Stimulated activated CD4-positive, alpha-beta T cell treated with anti-CD3 and anti-CD28 coated beads, Interleukin-15, amount 100 ng/mL, for 24 hours (primary cell): ENCODE measurements around the gene LMO7.

Experiments used
- DNase-seq: peaks from one replicate; pipeline ENCODE4 v3.0.0-alpha.2; 2020

Gene LMO7

GRCh38 chr13:75635828-75636435 is at the start of gene LMO7:
TSS of gene LMO7 (plus strand) at chr13:75636330. CDS start at chr13:75636658, 328 bp downstream.
- peak; percentile 56 for DNase-seq

- no peak for DNase-seq
These were observed 48.5 kb upstream of the LMO7 start for GRCh38 chr13:75587679-75588078.

DNA sequence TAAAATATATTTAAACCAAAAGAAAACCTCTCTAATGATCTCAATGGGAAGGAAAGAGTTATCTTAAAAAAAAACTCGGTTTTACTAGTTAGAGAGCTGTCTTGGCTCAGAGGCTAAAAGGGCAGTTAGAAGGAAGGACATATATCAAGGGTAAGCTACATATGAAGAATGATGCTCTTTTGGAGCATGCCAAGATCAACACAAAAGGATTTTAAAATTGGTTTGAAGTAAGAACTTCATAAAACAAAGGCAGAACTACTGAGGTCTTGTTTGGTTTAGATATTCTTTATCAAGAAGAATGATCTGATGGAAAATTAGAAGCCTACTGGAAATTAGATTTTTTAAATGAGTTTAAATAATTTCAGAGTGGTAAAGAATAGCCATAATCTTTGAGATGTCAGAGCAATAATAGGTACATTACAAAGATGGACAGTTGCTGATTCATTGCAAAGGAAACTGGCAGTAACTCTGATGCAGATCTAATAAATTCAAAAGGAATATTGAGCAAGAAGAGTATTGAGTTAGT is 39.4 kb upstream of the LMO7 start:
- DNase-seq = no peak

DNA sequence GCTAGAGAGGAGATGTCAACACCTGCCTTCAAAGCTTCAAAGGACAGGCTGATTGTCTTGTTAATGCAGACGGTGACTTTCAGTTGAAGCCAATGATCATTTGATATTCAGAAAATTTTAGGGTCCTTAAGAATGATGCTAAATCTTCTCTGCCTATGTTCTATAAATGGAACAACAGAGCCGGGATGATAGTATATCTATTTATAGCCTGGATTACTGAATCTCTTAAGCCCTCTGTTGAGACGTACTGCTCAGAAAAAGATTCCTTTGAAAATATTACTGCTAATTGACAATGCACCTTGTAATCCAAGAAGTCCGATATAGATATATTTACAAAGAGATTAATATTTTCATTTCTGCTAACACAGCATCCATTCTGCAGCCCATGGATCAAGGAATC is 35.8 kb upstream of the LMO7 start:
- DNase-seq = no peak

GRCh38 chr13:75603038-75603437 is 33.1 kb upstream of the LMO7 start:
- no peak for DNase-seq

- DNase-seq = no peak
These were observed 28.7 kb upstream of the LMO7 start for GRCh38 chr13:75607447-75607846.

DNA sequence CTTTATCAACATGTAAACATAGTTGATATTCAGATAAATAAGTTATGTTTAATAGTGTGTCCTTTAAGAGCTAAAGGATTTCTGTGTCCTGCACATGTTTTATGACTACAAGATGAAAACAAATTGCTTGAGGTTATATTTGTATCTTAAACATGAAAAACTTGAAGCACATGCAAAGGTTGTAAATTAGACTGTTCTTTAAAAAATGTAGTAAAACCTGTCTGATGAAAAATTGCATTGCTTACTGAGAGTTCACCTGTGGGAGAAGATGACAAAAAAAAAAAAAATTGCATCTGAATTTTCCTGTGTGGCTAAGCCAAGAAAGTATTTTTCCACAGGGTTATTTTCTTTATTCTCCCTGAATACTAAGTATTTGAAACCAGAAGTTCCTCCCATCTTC is 25.7 kb upstream of the LMO7 start:
- no peak for DNase-seq

DNA sequence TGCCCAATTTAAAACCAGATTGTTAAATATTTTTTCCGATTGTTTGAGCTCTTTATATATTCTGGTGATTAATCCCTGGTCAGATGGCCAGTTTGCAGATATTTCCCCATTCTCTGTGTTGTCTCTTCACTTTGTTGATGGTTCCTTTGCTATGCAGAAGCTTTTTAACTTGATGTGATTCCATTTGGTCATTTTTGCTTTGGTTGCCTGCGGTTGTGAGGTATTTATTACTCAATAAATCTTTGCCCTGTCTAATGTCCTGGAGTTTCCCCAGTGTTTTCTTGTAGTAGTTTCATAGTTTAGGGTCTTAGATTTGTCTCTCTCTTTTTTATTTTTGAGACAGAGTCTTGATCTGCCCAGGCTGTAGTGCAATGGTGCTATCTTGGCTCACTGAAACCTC is 23.8 kb upstream of the LMO7 start:
- no peak for DNase-seq

DNA sequence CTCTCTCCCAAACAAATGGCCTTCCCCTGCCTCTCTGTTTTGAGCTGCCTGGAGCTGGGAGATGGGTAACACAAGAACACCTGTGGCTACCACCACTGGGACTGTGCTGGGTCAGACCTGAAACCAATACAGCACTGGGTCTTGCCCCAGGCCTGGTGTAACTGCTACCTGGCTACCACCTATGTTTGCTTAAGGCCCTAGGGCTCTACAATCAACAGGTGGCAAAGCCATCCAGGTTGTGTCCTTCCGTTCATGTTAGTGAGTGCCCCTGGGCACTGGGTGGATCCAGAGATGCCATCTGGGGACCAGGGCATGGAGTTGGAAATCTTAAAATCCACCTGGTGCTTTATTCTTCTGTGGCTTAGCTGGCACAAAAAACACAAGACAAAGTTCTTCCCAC is 18.9 kb upstream of the LMO7 start:
- DNase-seq = no peak

- no peak for DNase-seq
These were observed 17.8 kb upstream of the LMO7 start for GRCh38 chr13:75618308-75618707.

DNA sequence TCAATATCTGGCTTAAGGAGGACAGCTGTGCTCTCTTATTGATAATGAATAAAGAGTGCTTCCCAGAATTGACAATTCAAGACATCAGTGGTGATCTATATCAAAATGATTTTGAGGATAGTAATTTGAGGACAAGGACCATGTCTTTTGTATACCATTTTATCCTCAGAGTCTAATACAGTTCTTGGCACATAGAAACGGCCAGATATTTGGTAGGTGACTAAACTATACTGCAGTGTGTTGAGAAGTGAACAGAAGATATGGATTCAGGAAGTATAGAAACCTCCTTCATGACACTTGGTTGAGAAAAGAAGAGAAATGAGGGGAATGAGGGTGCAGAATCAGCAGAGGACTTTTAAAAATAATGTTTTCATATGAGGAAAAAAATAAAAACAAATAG is 16.1 kb upstream of the LMO7 start:
- no peak for DNase-seq

DNA sequence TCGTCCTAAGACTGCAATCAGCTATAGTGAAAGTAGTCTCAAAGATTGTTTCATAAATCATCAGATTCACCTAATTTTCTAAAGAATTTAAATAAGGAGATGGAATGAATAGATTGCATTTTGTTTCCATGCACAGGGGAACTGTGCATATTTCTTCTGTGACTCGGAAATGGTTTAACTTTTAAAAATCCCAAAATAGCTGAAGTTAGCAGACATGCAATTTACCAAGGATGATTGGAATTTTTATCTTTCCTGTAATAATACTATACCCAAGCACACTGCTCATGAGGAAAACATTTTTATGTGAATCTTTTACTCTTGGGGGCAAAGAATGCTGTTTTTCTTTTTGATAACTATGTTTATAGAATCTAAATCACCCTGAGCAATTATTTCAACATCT is 15.0 kb upstream of the LMO7 start:
- no peak for DNase-seq

DNA sequence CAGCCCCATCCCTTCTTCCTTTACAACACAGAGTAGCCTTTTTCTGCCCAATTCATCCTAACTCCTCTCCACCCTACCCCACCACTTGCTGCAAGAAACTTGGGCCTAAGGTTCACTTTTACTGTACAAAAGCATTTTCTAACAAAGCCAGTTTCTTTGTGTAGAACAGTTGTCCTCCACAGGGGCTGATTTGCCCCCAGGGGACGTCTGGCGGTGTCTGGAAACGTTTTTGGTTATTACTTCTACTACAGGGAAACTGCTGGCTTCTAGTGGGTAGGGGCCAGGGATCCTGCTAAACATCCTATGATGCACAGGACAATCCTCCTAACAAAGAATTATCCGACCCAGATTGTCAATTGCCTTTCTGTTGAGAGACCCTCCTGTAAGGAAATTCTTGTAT is 7.3 kb upstream of the LMO7 start:
- no peak for DNase-seq

DNA sequence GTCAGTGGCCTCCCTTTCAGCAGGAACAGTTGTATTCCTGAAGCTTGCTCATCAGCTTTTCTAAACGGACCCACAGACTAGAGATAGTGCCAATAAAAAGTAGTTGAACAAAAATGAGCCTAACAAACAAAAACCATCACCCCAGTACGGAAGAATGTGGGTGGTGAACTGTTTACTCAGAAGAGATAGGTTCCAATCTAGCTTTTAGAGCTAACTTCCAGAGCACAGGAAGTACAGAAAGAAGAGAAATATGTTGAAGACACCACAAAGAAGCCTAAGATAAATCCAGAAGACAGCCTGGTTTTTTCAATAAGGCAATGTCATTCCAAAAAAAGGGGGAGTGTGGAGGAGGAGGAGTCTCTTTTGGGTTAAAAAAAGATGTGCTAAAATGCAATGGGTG is 2.8 kb upstream of the LMO7 start:
- DNase-seq = no peak

DNA sequence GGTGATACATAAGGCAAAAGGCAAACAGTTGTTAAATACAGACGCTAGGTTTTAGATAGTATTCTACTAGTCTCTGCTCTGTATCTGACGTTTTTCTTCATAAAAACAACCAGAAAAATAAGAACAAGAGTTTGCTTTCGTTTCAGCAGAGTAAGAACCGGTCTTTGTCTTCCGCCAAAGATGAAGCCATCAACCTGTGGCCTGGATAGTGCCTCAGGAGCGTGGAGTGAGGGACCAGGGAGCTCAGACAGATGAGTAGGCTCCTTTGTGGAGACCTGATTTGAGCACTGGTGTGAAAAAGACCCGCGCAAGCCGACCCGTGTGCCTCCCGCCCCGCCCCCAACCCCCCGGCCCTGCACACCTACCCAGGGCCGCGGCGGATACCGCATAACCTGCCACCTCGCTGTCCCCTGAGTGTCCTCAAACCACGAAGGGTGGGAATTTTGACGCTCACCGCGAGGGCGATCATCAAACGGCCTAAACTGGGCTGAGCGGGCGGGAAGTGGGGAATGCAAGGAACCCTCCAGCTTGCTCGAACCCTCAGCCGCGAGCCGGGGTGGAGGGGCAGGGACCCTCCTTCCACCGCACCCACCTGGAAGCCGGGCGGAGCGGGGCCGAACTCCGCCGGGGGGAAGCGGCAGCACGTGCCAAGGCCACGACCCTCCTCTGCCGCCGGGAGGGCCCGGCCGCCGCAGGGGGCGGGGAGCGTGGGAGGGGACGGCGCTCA is 866 bp upstream of the LMO7 start:
- DNase-seq = no peak

- peak; percentile 66 for DNase-seq
These were observed 478 bp downstream of the LMO7 start for GRCh38 chr13:75636436-75637180.

DNA sequence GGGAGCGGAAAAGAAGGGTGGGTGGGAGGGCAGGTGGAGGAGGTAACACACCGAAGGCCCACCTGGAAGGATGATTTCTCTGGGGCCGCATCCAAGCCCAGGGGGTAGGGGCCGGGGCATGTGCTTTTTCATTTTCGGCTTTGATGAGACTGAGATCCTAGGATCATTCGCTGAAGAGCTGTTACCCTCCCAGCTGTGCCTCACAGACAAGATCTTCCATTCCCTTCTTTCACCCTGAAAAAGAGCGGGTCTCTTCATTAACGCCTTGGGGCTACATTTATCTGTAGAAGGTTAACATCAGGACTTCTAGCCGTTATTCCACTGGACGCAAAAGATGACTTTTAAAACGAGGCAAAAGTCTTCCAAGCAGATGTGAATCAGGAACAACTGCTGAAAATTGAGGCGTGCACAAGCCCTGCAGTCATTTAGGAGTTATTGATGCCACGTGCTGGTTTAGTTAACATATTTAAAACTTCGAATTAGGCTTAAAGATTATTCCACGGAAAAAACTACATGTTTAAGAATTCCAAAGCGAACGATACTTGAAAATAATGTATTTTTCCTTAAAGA is 1.1 kb downstream of the LMO7 start:
- no peak for DNase-seq

- no peak for DNase-seq
These were observed 3.3 kb downstream of the LMO7 start for GRCh38 chr13:75639454-75639853.

DNA sequence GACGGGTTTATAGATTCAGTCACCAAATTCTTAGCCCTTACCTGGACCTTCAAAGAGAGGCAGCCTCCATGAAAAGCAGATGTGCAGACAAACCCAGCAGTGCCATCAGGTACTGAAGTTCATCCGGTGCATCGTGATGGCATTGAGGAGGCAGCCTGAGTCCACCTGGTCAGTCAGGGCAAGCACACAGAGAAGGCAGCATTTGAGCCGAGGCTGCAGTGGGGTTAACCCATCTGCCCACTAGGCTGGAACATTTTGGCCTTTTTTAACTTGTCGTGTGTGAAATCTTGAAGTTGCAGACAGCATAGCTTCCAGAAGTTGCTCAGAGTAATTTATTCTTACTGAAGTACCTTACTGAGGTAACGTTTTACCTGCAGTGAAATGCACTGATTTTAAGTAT is 4.9 kb downstream of the LMO7 start:
- no peak for DNase-seq

GRCh38 chr13:75643182-75643581 is 7.1 kb downstream of the LMO7 start:
- no peak for DNase-seq

GRCh38 chr13:75643693-75644092 is 7.6 kb downstream of the LMO7 start:
- DNase-seq = no peak

DNA sequence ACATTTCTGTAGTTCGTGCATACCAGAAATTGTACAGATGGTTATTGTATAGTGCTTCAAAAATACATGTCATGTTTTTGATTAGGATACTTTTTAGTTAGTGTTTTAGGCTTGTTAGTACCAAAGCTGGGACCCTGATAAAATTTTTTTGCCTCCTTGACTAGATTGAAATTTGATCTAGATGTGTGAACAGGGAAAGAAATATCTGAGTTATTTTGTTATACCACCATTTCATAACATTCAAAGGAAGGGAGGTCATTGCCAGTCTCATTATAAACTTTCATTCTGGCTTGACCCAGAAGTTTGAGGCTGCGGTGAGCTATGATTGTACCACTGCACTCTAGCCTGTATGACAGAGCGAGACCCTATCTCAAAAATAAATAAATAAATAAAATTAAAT is 9.0 kb downstream of the LMO7 start:
- no peak for DNase-seq

GRCh38 chr13:75647126-75647784 is 11.1 kb downstream of the LMO7 start:
- no peak for DNase-seq
